Measurements from ENCODE around the gene UMAD1.

- TF ChIP-seq POLR2AphosphoS5 (IDR thresholded peaks at IDR 0.05; ENCODE audit: low read depth, low read length) (no peak), POLR2A (IDR thresholded peaks at IDR 0.05; ENCODE audit: low read depth, low read length) (no peak)
Measured at GRCh38 chr7:7757576-7757975, 117.0 kb downstream of the UMAD1 start.
